Stomach smooth muscle (tissue), 2 donors: ENCODE measurements around the gene CYP3A7.
"Not testable (repeated sequence)": the region's sequence is repeated elsewhere in the genome, so short reads cannot be mapped to it uniquely, and the experiment has no call there.

Experiments used
- H3K27ac ChIP-seq: one replicate; pipeline ENCODE4 v1.7.0; 2013; ENCODE audit warnings: mild to moderate bottlenecking, low read length, inconsistent platforms
- H3K27me3 ChIP-seq, 2 donors: one replicate each; pipeline ENCODE4 v1.7.0; 2013; ENCODE audit warnings: low read length in 2 of 2; ENCODE audit not compliant: insufficient read depth in 2 of 2, control insufficient read depth in 1 of 2
- H3K36me3 ChIP-seq, 2 donors: one replicate each; pipeline ENCODE4 v1.7.0; 2013; ENCODE audit warnings: low read length in 2 of 2; ENCODE audit not compliant: control insufficient read depth in 2 of 2, insufficient read depth in 2 of 2
- H3K4me1 ChIP-seq: one replicate; pipeline ENCODE4 v1.7.0; 2013; ENCODE audit warnings: low read length; ENCODE audit not compliant: control insufficient read depth, insufficient read depth
- H3K4me3 ChIP-seq, 2 donors: one replicate each; pipeline ENCODE4 v1.7.0; 2013; ENCODE audit warnings: low read length in 2 of 2
- H3K9ac ChIP-seq, 2 donors: one replicate each; pipeline ENCODE4 v1.7.0; 2013; ENCODE audit warnings: low read length in 2 of 2, mild to moderate bottlenecking in 1 of 2
- H3K9me3 ChIP-seq, 2 donors: one replicate each; pipeline ENCODE4 v1.7.0; 2013; ENCODE audit warnings: low read length in 2 of 2; ENCODE audit not compliant: control insufficient read depth in 2 of 2
- donor health status: healthy.
- donor health status: Pancreatic carcinoma.

CYP3A7 gene

DNA sequence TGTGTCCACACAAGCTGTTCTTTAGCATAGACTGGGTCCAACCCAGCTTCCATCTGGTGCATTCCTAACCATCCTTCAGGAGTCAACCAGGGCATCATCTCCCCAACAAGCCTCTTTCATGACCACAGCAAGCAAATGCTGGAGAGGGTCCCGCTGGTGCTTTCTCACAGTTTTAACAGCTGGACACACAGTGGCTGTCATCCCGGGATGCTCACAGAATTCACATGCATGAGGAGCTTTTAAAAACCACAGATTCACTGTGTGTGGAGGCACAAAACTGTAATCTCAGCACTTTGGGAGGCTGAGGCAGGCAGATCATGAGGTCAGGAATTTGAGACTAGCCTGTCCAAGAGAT is 6.4 kb upstream of the CYP3A7 start:
- Histone ChIP-seq H3K4me1 (no peaks in the 10 kb centered on the region), H3K27ac (no peak overlapping the region), H3K9ac (no peak overlapping the region), H3K36me3 (peaks cover 0 to 2% of the 10 kb centered on the region in 2 donors), H3K4me3 (no peak overlapping the region), H3K27me3 (no peaks in the 10 kb centered on the region), H3K9me3 (no peaks in the 10 kb centered on the region)

DNA sequence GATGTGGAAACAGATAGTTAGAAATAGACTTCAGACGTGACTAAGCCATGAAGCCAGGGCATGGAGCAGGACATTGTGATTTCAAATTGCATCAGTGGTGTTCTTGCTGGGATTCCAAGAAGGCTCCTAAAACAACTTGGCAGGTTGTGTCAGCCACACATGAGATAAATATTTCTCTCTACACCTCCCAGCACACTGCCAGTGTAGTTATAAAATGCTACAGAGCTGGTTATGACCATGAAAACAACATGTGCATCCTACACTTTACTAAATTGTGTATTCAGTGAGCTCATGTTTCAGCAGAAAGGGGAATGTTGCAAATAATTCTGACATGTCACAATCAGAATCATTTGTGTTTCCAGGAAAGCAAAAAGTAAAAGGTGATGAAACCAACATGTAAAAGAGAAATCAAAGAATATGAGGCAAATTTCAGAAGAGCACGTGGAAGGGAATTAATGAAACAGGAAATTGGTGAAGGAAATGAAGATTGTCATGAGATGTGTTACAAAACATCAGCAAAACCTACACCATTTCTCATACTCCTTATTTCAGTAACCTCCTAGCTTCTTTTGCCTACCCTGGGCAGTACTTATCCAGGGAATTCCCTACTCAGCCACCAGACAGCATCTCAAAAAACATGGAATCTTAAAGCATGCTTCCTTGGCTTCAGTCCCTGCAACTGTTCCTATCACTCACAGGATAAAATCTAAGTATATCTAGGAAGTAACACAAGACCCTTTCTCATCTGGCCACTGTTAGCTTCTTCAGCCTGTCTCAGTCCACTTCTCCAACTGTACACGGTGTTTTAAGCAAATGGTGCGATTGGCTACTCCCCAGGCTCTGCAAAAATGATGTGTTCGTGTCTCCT is 5.8 kb upstream of the CYP3A7 start:
- H3K9me3 ChIP-seq = no peaks in the 10 kb centered on the region
- no peaks in the 10 kb centered on the region for H3K4me1 ChIP-seq
- H3K27me3 ChIP-seq = no peaks in the 10 kb centered on the region
- H3K27ac ChIP-seq = no peak overlapping the region
- H3K9ac ChIP-seq = no peak overlapping the region
- H3K36me3 ChIP-seq = peaks cover 0 to 2% of the 10 kb centered on the region in 2 donors
- H3K4me3 ChIP-seq = no peak overlapping the region

DNA sequence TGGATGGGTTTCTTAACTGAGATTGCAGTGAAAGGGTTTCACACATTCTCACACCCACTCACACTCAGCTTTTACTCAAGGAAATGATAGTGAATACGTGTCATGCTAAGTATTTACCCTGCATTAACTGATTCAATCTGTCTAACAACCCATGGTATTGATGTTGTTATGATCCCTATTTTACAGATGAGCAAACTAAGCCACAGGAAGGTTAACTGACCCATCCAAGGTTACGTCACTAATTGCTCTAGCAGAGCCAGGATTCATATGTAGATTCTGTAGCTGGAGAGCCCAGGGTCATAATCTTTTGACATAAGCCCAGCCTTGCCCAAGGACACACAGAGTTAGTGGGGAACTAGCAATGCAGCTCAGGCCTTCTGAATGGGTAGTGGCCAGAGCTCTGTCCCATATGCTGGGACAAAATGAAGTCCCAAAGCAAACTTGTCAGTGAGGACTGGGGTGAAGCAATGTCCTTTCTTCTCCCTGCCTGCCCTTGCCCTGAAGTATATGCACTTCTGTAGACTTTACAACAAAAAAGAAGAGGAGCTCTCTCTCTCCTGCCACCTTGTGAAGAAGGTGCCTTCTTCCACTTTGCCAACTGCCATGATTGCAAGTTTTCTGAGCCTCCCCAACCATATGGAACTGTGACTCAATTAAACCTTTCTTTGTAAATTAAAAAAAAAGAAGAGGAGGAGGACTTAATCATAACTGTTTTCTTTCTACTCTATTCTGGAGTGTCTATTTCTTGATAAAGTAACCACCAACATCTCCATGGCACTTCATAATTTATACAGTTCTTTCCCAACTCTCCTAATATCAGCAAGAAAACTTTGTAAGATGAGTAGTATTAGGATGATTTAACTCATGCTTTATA is 4.9 kb upstream of the CYP3A7 start:
- Histone ChIP-seq H3K9ac (no peak overlapping the region), H3K9me3 (no peaks in the 10 kb centered on the region), H3K4me3 (no peak overlapping the region), H3K4me1 (no peaks in the 10 kb centered on the region), H3K36me3 (peaks cover 0 to 2% of the 10 kb centered on the region in 2 donors), H3K27me3 (no peaks in the 10 kb centered on the region), H3K27ac (no peak overlapping the region)

DNA sequence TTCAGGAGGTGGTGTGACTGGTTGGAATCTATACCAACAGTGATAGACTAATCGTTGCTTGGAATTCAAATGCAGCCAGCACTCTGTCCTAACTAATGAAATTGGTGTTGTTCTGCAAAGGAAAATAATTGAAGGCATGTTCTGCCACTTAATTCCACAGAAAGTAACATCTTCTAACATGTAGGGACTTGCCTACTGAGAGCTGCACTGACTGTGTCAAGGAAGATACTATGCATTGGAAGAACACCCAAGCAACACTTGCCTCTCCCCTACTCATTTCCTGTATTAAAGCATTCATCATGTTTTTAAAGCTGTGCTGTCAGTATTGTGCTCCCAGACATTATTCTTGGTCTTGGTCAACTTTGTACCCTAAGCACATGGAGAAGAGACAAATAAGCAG is 2.7 kb upstream of the CYP3A7 start:
- Histone ChIP-seq H3K27me3 (no peaks in the 10 kb centered on the region), H3K4me3 (no peak overlapping the region), H3K9me3 (no peaks in the 10 kb centered on the region), H3K27ac (no peak overlapping the region), H3K4me1 (no peaks in the 10 kb centered on the region), H3K9ac (no peak overlapping the region), H3K36me3 (peaks cover 0 to 2% of the 10 kb centered on the region in 2 donors)

DNA sequence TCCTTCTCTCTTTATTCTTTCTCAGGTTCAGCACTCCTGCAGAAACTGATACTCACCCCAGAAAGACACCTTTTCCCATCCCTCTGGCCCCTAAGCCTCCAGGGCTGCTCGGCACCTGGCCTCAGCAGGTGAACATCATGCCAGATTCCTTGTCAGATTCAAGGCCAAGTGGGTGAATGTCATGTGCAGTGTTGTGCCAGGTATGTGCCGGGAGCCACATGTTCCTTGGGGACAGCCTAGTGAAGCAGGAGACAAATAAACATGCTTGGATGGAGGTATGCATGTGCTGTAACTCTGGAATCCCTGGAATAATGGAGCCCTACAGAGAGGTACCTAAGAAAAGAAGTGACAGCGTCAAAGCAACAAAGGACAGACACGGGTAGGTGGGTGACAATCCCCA is 1.7 kb upstream of the CYP3A7 start:
- H3K36me3 ChIP-seq, H3K9me3 ChIP-seq, H3K4me1 ChIP-seq, H3K4me3 ChIP-seq, H3K27me3 ChIP-seq, H3K9ac ChIP-seq, H3K27ac ChIP-seq: not testable (repeated sequence)

DNA sequence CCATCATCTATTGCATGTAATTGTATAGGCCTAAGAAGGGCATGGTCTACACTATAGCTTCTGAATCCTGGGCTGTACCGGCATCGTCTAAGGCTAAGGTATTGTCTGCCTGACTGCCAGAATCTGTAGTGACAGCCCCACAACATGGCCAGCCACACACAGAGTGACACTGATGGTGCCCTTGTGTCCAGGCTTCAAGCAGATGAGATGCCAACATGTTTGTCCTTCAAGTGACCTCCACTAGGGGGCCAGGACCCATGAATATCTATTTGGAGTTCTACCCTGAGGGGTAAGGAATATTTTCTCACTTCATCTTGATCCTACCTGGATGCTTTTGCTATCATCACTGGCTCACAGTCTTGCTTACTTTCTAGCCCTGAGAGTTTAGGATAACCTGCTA is 1.5 kb downstream of the CYP3A7 start:
- no peak overlapping the region for H3K4me3 ChIP-seq
- H3K9ac ChIP-seq = no peak overlapping the region
- H3K9me3 ChIP-seq = no peaks in the 10 kb centered on the region
- no peak overlapping the region for H3K27ac ChIP-seq
- no peaks in the 10 kb centered on the region for H3K27me3 ChIP-seq
- H3K36me3 ChIP-seq = peaks cover 0 to 2% of the 10 kb centered on the region in 2 donors
- H3K4me1 ChIP-seq = no peaks in the 10 kb centered on the region

DNA sequence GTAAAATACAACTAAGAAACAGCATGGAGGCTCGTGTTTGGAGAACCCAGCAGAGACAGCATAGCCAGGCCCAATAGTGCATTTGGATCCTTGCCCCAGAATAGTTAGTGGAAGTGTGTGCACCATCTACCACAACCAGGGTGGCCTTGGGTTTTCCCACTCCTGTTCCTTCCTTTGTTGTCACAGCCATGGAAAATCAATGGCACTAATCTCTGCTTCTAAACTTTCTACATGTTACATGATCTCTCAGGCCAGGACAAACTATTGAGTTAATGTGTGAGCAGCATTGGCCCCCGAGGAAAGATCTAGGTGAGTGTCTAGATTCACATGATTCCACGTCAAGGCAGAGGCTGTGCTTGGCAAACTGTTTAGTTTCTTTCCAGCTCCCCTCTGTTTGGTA is 2.0 kb downstream of the CYP3A7 start:
- no peaks in the 10 kb centered on the region for H3K9me3 ChIP-seq
- peaks cover 0 to 2% of the 10 kb centered on the region in 2 donors for H3K36me3 ChIP-seq
- no peaks in the 10 kb centered on the region for H3K4me1 ChIP-seq
- no peak overlapping the region for H3K9ac ChIP-seq
- H3K4me3 ChIP-seq = no peak overlapping the region
- no peaks in the 10 kb centered on the region for H3K27me3 ChIP-seq
- H3K27ac ChIP-seq = no peak overlapping the region

DNA sequence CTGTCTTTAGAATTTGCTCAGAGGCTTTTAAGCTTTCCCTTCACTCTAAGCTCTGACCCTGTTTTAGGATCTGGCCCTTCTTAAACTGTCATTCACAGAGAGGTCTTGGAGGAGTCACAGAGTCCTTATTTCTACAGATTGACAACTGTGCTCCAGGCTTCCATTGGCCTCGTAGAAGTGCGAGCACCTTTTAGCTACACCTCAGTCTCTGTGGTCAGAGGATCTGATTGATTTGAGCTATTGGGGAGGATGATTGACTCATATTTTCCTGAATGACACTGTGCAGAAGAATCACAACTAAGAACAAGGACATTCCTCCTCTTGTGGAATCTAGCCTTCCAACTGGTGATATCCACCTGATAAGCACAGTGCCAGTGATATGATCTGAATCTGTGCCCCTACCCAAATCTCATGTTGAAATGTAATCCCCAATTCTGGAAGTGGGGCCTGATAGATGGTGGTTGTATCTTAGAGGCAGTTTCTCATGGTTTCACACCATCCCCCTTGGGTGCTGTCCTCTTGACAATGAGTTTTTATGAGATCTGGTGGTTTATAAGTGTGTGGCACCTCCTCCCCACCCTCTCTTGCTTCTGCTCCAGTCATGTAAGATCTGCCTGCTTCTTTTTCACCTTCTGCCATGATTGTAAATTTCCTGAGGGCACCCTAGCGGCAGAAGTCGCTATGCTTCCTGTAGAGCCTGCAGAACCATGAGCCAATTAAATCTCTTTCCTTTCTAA is 3.2 kb downstream of the CYP3A7 start:
- Histone ChIP-seq H3K4me3 (no peak overlapping the region), H3K4me1 (no peaks in the 10 kb centered on the region), H3K27ac (no peak overlapping the region), H3K27me3 (no peaks in the 10 kb centered on the region), H3K9me3 (no peaks in the 10 kb centered on the region), H3K36me3 (no peaks in the 10 kb centered on the region), H3K9ac (no peak overlapping the region)

DNA sequence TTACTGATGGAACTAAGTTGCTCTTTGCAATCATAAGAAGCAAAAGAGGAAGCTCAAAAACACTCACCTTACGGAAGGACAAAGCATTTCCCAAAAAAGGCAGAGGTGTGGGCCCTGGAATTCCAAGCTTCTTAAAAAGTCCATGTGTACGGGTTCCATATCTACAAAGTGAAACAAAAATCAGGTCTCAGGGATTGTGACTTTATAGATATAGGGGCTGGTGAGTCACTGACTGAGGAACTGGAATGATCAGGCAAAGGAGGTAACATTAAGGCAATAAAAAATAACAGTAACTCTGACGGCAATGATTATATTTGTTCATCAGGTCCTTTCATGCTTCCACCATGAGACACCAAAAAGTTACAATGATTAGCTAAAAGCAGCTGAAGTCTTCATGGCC is 4.0 kb downstream of the CYP3A7 start:
- H3K36me3 ChIP-seq = no peaks in the 10 kb centered on the region
- H3K9ac ChIP-seq = no peak overlapping the region
- no peaks in the 10 kb centered on the region for H3K9me3 ChIP-seq
- H3K4me1 ChIP-seq = no peaks in the 10 kb centered on the region
- no peak overlapping the region for H3K27ac ChIP-seq
- no peaks in the 10 kb centered on the region for H3K27me3 ChIP-seq
- H3K4me3 ChIP-seq = no peak overlapping the region

DNA sequence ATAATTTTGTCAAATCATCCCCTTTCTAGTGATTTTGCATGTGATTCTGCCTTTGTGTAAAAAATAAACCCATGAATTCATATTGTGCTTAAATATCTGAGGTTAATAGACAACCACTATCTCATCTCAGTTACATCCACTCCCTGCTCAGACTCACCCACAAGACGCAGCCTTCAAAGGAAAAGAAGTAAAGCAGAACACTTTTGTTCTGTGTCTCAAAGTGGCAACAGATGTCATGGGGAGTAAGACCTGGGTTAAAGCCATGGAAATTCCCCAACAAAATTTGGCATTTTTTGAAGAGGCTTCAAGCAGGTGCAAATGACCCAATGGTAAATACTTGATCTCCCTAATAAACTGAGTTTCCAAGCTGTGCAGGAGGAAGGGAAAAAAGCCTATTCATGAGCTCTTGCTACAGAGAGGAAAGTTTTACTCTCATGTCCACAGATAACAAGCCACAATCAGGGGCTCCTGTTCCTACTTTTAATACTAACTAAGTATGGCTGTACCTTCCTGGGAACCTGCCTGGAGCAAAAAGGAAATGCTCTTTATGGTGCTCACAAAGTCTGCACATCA is 4.7 kb downstream of the CYP3A7 start:
- no peak overlapping the region for H3K4me3 ChIP-seq
- no peaks in the 10 kb centered on the region for H3K27me3 ChIP-seq
- H3K9me3 ChIP-seq = no peaks in the 10 kb centered on the region
- no peaks in the 10 kb centered on the region for H3K36me3 ChIP-seq
- no peaks in the 10 kb centered on the region for H3K4me1 ChIP-seq
- no peak overlapping the region for H3K27ac ChIP-seq
- H3K9ac ChIP-seq = no peak overlapping the region
